Astrocyte (in vitro differentiated cells and primary cell): ENCODE data around the gene CHADL.

ENCODE experiments used
- EZH2 ChIP-seq: IDR thresholded peaks from 2 replicates; pipeline ENCODE4 v1.6.1; 2012; ENCODE audit warnings: mild to moderate bottlenecking, low read length, inconsistent platforms; ENCODE audit not compliant: insufficient read depth
- TF ChIP-seq, protein P1 (sequence below): IDR thresholded peaks from 2 replicates; pipeline ENCODE4 v1.5.1; 2011; ENCODE audit warnings: low read depth, mild to moderate bottlenecking, inconsistent platforms, low read length, moderate library complexity; ENCODE audit not compliant: insufficient read depth

DNA sequence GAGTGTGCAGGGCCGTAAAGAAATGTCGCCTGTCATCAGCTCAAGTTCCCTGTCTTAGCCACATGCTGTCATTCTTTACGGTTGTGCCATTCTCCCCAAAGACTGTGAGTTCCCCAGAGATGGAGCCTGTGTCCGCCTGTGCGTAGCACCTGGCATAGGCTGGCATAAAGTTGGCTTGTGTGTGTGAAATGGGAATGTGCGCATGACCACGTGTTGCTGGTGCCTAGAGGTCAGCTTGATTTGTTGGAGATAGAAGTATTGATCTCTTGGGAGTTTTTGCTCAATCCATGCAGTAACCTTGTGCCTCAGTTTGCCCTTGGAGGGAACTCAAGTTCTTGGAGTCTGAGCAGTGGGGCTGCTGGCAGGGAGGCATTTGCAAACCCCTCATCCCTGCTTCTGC is 9.4 kb downstream of the CHADL start:
- TF ChIP-seq, protein P1, sequence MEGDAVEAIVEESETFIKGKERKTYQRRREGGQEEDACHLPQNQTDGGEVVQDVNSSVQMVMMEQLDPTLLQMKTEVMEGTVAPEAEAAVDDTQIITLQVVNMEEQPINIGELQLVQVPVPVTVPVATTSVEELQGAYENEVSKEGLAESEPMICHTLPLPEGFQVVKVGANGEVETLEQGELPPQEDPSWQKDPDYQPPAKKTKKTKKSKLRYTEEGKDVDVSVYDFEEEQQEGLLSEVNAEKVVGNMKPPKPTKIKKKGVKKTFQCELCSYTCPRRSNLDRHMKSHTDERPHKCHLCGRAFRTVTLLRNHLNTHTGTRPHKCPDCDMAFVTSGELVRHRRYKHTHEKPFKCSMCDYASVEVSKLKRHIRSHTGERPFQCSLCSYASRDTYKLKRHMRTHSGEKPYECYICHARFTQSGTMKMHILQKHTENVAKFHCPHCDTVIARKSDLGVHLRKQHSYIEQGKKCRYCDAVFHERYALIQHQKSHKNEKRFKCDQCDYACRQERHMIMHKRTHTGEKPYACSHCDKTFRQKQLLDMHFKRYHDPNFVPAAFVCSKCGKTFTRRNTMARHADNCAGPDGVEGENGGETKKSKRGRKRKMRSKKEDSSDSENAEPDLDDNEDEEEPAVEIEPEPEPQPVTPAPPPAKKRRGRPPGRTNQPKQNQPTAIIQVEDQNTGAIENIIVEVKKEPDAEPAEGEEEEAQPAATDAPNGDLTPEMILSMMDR, result no peak
- no peak for TF ChIP-seq EZH2
